Ishikawa (cell line): ENCODE data around the gene FAM216B.

Source experiments
- CREB1 ChIP-seq: IDR thresholded peaks from 2 replicates; pipeline ENCODE4 v1.6.1; 2012; ENCODE audit warnings: low read depth
- EP300 ChIP-seq: IDR thresholded peaks from 2 replicates; pipeline ENCODE4 v1.6.1; 2012; ENCODE audit warnings: borderline replicate concordance
- NFIC ChIP-seq: IDR thresholded peaks from 2 replicates; pipeline ENCODE4 v1.6.1; 2012
- RAD21 ChIP-seq: IDR thresholded peaks from 2 replicates; pipeline ENCODE4 v1.6.1; 2012; ENCODE audit warnings: low read depth
- TF ChIP-seq, protein P1 (sequence below): IDR thresholded peaks from 2 replicates; pipeline ENCODE4 v1.6.1; 2012

Gene FAM216B

DNA sequence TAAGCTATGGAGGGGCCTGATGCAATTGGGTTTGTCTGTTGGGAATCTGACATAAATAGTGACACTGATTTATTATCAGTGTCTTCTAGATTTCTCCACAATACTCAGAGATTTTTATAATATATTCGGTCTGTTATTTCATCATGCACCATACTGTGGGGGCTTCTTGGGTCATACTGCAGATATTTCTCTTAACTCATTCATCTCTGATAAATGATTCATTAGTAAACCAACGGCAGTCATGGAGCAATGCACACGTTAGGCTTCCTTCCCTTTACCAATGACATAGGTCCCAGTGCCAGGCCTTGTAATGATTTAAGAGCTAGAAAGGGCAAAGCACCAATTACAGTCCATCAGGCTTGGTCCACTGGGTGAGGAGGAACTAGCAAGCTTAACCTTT, 53.6 kb downstream of the FAM216B start:
- no peak for TF ChIP-seq CREB1
- TF ChIP-seq, protein P1, sequence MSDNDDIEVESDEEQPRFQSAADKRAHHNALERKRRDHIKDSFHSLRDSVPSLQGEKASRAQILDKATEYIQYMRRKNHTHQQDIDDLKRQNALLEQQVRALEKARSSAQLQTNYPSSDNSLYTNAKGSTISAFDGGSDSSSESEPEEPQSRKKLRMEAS: no peak
- TF ChIP-seq EP300: no peak

DNA sequence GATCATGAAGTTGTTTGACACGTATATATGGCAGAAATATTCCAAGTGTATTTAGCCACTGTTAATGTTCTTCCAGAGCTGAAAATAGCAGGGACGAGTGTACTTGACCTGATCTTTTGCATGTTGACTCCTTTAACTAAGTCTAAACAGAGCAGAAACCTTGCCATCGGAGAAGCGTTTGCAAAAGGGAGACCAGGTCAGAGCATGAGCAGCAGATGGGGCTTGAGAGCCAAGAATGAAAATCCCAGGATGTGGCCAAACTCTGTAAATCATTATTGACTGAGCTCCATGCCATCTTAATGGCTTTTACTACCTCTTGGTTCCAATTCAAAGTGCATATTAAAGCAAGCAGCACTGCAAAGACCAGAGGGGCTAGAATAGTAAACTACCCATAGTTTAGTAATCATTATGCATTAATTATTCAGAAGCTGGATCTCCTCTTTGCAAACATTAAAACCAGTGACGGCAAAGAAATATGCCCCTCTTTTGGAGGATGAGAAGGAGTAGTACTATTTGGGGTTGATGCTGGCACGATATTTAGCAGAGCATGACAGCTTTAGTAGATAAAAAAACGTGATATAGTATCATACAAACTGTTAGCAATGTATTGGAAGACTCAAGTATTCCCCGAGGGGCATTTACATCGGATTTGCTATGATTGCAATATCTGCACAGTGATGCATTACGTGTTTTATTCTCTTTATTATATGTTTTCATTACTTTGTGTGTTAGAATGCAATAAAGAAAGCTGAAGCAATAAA, 55.7 kb downstream of the FAM216B start:
- peak; percentile 35 for TF ChIP-seq RAD21
- no peak for TF ChIP-seq NFIC
